ENCODE measurements around the gene MSL1.

The MSL1 gene

DNA sequence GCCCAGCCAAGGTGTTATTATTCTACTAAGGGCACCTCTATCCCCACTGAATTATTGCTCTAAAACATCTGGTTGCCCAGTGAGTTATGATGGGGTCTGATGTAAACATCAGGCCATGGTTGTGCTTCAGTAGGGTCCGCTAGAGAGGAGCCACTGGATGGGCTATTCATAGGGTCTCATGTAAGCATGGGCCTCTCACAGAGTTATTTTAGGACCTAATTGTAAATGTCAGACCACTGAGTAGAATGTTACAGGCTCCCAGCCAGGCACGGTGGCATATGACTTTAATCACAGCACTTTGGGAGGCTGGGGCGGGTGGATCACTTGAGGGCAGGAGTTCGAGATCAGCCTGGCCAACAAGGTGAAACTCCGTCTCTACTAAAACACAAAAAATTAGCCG lies 60.8 kb downstream of the MSL1 start:
- TF ChIP-seq, protein P1, sequence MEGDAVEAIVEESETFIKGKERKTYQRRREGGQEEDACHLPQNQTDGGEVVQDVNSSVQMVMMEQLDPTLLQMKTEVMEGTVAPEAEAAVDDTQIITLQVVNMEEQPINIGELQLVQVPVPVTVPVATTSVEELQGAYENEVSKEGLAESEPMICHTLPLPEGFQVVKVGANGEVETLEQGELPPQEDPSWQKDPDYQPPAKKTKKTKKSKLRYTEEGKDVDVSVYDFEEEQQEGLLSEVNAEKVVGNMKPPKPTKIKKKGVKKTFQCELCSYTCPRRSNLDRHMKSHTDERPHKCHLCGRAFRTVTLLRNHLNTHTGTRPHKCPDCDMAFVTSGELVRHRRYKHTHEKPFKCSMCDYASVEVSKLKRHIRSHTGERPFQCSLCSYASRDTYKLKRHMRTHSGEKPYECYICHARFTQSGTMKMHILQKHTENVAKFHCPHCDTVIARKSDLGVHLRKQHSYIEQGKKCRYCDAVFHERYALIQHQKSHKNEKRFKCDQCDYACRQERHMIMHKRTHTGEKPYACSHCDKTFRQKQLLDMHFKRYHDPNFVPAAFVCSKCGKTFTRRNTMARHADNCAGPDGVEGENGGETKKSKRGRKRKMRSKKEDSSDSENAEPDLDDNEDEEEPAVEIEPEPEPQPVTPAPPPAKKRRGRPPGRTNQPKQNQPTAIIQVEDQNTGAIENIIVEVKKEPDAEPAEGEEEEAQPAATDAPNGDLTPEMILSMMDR (IDR thresholded peaks at IDR 0.05; ENCODE audit: extremely low read depth, missing control alignments) = no peak

More for the DNA sequence above, 60.8 kb downstream of the MSL1 start:
- no peak for DNase-seq (ENCODE audit: low spot score)
